Right ventricle myocardium inferior (tissue), 1 donor: ENCODE results near the gene EPB41. TPM values are rescaled to one million over a fixed set of nuclear protein-coding genes. Genes with fewer than 3 reads are reported as not detected.

ENCODE experiments used
- ATAC-seq: fragments of 200-7000 bp; cut with Tn5 transposase; one replicate; pipeline ENCODE4 v1.9.1; 2020; ENCODE audit warnings: mild to moderate bottlenecking, moderate library complexity
- DNase-seq: peaks from one replicate; pipeline ENCODE4 v3.0.0; 2021; ENCODE audit errors: missing footprints
- intact Hi-C: fragments of 100-400 bp; cut with DNase I; formaldehyde crosslinking; loops from one replicate; pipeline ENCODE4 v1.11.0; 2022
- total RNA-seq: library from RNA; stranded (reverse); fragmentation: NEBNext Ultra II Directional; extraction: Animal tissue kit (Norgen Biotek cat#: 25700); gene quantifications from one replicate; pipeline ENCODE4 v1.2.1, GENCODE V29; 2021
- donor health status: DM: no; HTN: yes; CAD: no; lungs with severe emphysema.

The EPB41 gene
- total RNA-seq, 1 donor from 2014 or later: 24.9 TPM

- DNase-seq (no peak), ATAC-seq (no peak)
- intact Hi-C loops: no loop called here
These were observed 253.5 kb downstream of the EPB41 start for GRCh38 chr1:29167904-29168303.

Other genes with a start within 250 kb of the EPB41 start
- 6.5 TPM for gene GMEB1, start 245.8 kb upstream of the EPB41 start, total RNA-seq
- 37.9 TPM for gene YTHDF2, start 177.6 kb upstream of the EPB41 start, total RNA-seq
- not detected for gene OPRD1, start 102.4 kb upstream of the EPB41 start, total RNA-seq
- 2.1 TPM for gene TMEM200B, start 209.3 kb downstream of the EPB41 start, total RNA-seq